Heart left ventricle (tissue), 16 donors: ENCODE measurements around the gene SHROOM3. TPM values are rescaled to one million over a fixed set of nuclear protein-coding genes. Genes with fewer than 3 reads are reported as not detected.
A peak's percentile ranks its signal among the peaks of the same experiment; 100 is the strongest.

ENCODE experiments used
- ATAC-seq, 4 donors: fragments of 200-7000 bp; cut with Tn5 transposase; one replicate each; pipeline ENCODE4 v1.9.1; 2020 to 2022; ENCODE audit warnings: moderate library complexity in 4 of 4, mild to moderate bottlenecking in 3 of 4, moderate number of reproducible peaks in 1 of 4
- DNase-seq, 5 donors: peaks; one replicate each; pipeline ENCODE4 v3.0.0-alpha.2; 2020
- H3K27ac ChIP-seq, 12 donors: fragments of 200-600 bp; sonication (generic) in 4 of 12; one replicate each; pipeline versions ENCODE4 v1.5.0 to v1.8.0; 2016 to 2022; ENCODE audit warnings: mild to moderate bottlenecking in 2 of 12
- H3K27me3 ChIP-seq, 9 donors: fragments of 200-600 bp; sonication (generic) in 2 of 9; one replicate each; pipeline versions ENCODE4 v1.5.1 to v1.8.0; 2016 to 2022; ENCODE audit warnings: mild to moderate bottlenecking in 3 of 9
- H3K36me3 ChIP-seq, 9 donors: fragments of 200-600 bp; sonication (generic) in 2 of 9; one replicate each; pipeline versions ENCODE4 v1.5.0 to v1.8.0; 2018 to 2022; ENCODE audit warnings: mild to moderate bottlenecking in 2 of 9
- H3K4me1 ChIP-seq, 12 donors: fragments of 200-600 bp; sonication (generic) in 4 of 12; one replicate each; pipeline versions ENCODE4 v1.5.0 to v1.8.0; 2016 to 2022; ENCODE audit warnings: mild to moderate bottlenecking in 3 of 12
- H3K4me3 ChIP-seq, 12 donors: fragments of 200-600 bp; sonication (generic) in 4 of 12; one replicate each; pipeline versions ENCODE4 v1.5.0 to v1.8.0; 2017 to 2022; ENCODE audit warnings: mild to moderate bottlenecking in 9 of 12, moderate library complexity in 4 of 12
- H3K9me3 ChIP-seq, 12 donors: fragments of 200-600 bp; sonication (generic) in 4 of 12; one replicate each; pipeline versions ENCODE4 v1.5.0 to v1.8.0; 2016 to 2022; ENCODE audit warnings: mild to moderate bottlenecking in 1 of 12
- POLR2A ChIP-seq, 2 donors: fragments of 450-650 bp; IDR thresholded peaks; one replicate each; pipeline ENCODE4 v1.6.1; 2017; ENCODE audit warnings: antibody characterized with exemption in 2 of 2, mild to moderate bottlenecking in 2 of 2, moderate library complexity in 2 of 2
- WGBS, 4 donors: extraction: QIAGEN DNeasy Blood & Tissue Kit in 2 of 4; methylation state at CpG; one replicate each; pipeline versions ENCODE4 v1.1.5 to v1.1.7; 2013 to 2018; 5-methylcytosine and 5-hydroxymethylcytosine counted together
- intact Hi-C, 10 donors: fragments of 100-400 bp; cut with DNase I; formaldehyde crosslinking; loops; one replicate each; pipeline versions ENCODE4 v1.11.1 to v1.14.2; 2022
- polyA plus RNA-seq, 2 donors: library from polyadenylated mRNA; stranded (reverse); fragments of 200-250 nt; gene quantifications; one replicate each; pipeline ENCODE4 v1.2.3, GENCODE V29; 2013
- total RNA-seq, 9 donors: library from RNA; depleted of rRNA in 2 of 9; stranded (reverse); fragments of >200 nt in 2 of 9; fragmentation: NEBNext Ultra II Directional in 3 of 9; extraction: Animal tissue kit (Norgen Biotek cat#: 25700) in 3 of 9; gene quantifications; one replicate each; pipeline versions ENCODE4 v1.1.0 to v1.2.4, GENCODE V29; 2016 to 2023
- TF ChIP-seq, protein P1 (sequence below), 12 donors: fragments of 200-600 bp; sonication (generic) in 4 of 12; IDR thresholded peaks; one replicate each; pipeline versions ENCODE4 v1.5.0 to v1.8.0; 2018 to 2022; ENCODE audit warnings: antibody characterized with exemption in 12 of 12, mild to moderate bottlenecking in 5 of 12
- donor health status: ischemic (EF 13 %, LVEDD 7.1; RV severe dilation, severe dysfunction).
- donor health status: healthy with polysubstance abuse.
- donor health status: DM: no; HTN: yes; CAD: no.
- donor health status: DM: no; HTN: no; CAD: no.
- donor health status: ischemic (EF 25% LVEDD 6.9; RV normal size, moderate dysfunction).
- donor health status: ischemic (EF 25% LVEDD 5.7; RV mildly dilated, moderate dysfunction).
- donor health status: healthy.
- donor health status: DM: yes; HTN: yes; CAD: no.
- donor health status: ischemic (EF 35%, LVEDD 5.7; RV mildly dilated, moderate dysfunction).
- donor health status: nonischemic (EF 11% LVEDD 7.7; RV severe dilation, severe dysfunction).
- donor health status: DM: yes; HTN: yes; CAD: no.
- donor health status: PGD.
- donor health status: ischemic (EF 29% LVEDD 5.4; RV normal size, mild dysfunction).
- donor health status: nonischemic (EF 23%, LVEDD 6.1; RV moderate dilation, normal function).

Gene SHROOM3
- total and polyA plus RNA-seq, 11 donors: 4.6 to 38.5 (median 20.3) TPM

- H3K9me3 ChIP-seq: no peaks in the 10 kb centered on the region
- no peak for TF ChIP-seq POLR2A (IDR thresholded peaks at IDR 0.05)
- TF ChIP-seq, protein P1, sequence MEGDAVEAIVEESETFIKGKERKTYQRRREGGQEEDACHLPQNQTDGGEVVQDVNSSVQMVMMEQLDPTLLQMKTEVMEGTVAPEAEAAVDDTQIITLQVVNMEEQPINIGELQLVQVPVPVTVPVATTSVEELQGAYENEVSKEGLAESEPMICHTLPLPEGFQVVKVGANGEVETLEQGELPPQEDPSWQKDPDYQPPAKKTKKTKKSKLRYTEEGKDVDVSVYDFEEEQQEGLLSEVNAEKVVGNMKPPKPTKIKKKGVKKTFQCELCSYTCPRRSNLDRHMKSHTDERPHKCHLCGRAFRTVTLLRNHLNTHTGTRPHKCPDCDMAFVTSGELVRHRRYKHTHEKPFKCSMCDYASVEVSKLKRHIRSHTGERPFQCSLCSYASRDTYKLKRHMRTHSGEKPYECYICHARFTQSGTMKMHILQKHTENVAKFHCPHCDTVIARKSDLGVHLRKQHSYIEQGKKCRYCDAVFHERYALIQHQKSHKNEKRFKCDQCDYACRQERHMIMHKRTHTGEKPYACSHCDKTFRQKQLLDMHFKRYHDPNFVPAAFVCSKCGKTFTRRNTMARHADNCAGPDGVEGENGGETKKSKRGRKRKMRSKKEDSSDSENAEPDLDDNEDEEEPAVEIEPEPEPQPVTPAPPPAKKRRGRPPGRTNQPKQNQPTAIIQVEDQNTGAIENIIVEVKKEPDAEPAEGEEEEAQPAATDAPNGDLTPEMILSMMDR (IDR thresholded peaks at IDR 0.05): no peak
- DNase-seq (no peak), ATAC-seq (peak in 1 of 4 donors; percentile 18)
- peaks cover 0 to 26% (median 0%) of the 10 kb centered on the region in 9 donors for H3K27me3 ChIP-seq
- no peak overlapping the region for H3K4me3 ChIP-seq
- 61 to 77% (median 72%) methylated on average over 7 of the region's 7 CpGs for WGBS, 4 donors
- H3K27ac ChIP-seq: no peak overlapping the region
- intact Hi-C loops: no loop called here
- peaks cover 0 to 15% (median 0%) of the 10 kb centered on the region in 12 donors for H3K4me1 ChIP-seq
- no peaks in the 10 kb centered on the region for H3K36me3 ChIP-seq
Observed at GRCh38 chr4:76696109-76696508, 261.1 kb downstream of the SHROOM3 start.

DNA sequence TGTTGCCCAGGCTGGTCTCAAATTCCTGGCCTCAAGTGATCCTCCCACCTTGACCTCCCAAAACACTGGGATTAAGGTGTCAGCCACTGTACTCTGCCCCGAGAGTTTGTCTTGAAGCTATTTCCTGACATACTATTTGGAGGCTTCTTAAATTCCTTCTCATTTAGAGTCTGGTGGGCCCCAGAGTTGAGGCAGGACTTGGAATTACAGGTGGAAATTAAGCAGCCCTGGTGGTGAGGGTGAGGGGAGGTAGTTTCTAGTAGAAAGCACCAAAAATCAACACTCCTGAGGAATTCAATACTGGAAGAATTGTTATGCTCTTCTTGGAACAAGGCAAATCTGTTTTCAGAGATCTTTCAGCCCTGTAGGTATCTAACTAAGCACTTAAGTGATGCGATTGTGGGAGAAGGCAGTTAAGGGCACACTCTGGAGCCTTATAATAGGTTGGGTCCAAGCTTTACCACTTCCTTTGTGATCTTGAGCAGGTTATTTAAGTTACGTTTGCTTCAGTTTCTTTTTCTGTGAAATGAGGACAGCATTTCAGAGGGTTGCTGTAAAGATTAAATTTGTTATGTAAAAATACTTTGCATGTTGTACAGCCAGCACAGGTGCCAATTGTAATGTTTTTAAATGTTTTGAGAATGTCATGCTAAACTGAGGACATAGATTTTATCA, 262.2 kb downstream of the SHROOM3 start:
- no peak overlapping the region for H3K27ac ChIP-seq
- intact Hi-C loops: no loop called here
- peaks cover 0 to 15% (median 0%) of the 10 kb centered on the region in 9 donors for H3K27me3 ChIP-seq

GRCh38 chr4:76698141-76698540, 263.1 kb downstream of the SHROOM3 start:
- Histone ChIP-seq H3K4me3 (no peak overlapping the region), H3K27me3 (peaks cover 0 to 8% (median 0%) of the 10 kb centered on the region in 9 donors), H3K4me1 (peaks cover 0 to 8% (median 0%) of the 10 kb centered on the region in 12 donors), H3K36me3 (no peaks in the 10 kb centered on the region), H3K27ac (no peak overlapping the region), H3K9me3 (no peaks in the 10 kb centered on the region)
- WGBS, 4 donors: 69 to 85% (median 78%) methylated on average over 1 of the region's 1 CpG
- intact Hi-C loops: no loop called here
- TF ChIP-seq, protein P1 (IDR thresholded peaks at IDR 0.05): no peak
- TF ChIP-seq POLR2A (IDR thresholded peaks at IDR 0.05): no peak
- ATAC-seq: no peak
- DNase-seq: no peak

More for the DNA sequence above, 262.2 kb downstream of the SHROOM3 start:
- no peak for ATAC-seq
- peaks cover 0 to 8% (median 0%) of the 10 kb centered on the region in 12 donors for H3K4me1 ChIP-seq
- DNase-seq: no peak
- H3K9me3 ChIP-seq: no peaks in the 10 kb centered on the region
- H3K36me3 ChIP-seq: no peaks in the 10 kb centered on the region
- 73 to 87% (median 76%) methylated on average over 3 of the region's 3 CpGs for WGBS, 4 donors
- TF ChIP-seq, protein P1 (IDR thresholded peaks at IDR 0.05): no peak
- TF ChIP-seq POLR2A (IDR thresholded peaks at IDR 0.05): no peak
- no peak overlapping the region for H3K4me3 ChIP-seq

GRCh38 chr4:76699751-76700310, 264.8 kb downstream of the SHROOM3 start:
- TF ChIP-seq, protein P1 (IDR thresholded peaks at IDR 0.05): no peak
- no peak for TF ChIP-seq POLR2A (IDR thresholded peaks at IDR 0.05)

More at GRCh38 chr4:76699751-76700310, 264.8 kb downstream of the SHROOM3 start:
- H3K27ac ChIP-seq: no peak overlapping the region
- ATAC-seq (no peak), DNase-seq (no peak)
- no peaks in the 10 kb centered on the region for H3K36me3 ChIP-seq
- intact Hi-C loops: no loop called here
- H3K4me3 ChIP-seq: no peak overlapping the region
- no peaks in the 10 kb centered on the region for H3K9me3 ChIP-seq
- peaks cover 0 to 4% (median 0%) of the 10 kb centered on the region in 9 donors for H3K27me3 ChIP-seq
- WGBS, 4 donors: 67 to 75% (median 69%) methylated on average over 4 of the region's 4 CpGs
- H3K4me1 ChIP-seq: peaks cover 0 to 24% (median 14%) of the 10 kb centered on the region in 12 donors
